Measurements from ENCODE around the gene WDR27.
"Not testable (repeated sequence)": the region's sequence is repeated elsewhere in the genome, so short reads cannot be mapped to it uniquely, and the experiment has no call there.

Gene WDR27

DNA sequence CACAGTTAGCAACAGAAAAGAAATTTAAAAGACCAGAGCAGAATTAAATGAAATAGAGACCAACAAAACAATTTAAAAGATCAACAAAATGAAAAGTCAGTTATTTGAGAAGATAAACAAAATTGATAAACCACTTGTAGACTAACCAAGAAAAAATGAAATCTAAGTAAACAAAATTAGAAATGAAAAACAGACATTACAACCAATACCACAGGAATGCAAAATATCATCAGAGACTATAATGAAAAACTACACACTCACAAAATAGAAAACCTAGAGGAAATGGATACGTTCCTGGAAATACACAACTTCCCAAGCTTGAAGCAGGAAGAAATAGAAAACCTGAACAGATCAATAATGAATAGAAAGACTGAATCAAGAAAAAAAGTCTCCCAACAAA lies 97.8 kb downstream of the WDR27 start:
- Histone ChIP-seq H3K4me1 (ENCODE audit: control insufficient read depth, insufficient read depth, low read length, poor library complexity, severe bottlenecking) (no peaks in the 10 kb centered on the region), H3K4me3 (ENCODE audit: extremely low read depth, insufficient read depth, low read length, poor library complexity, severe bottlenecking) (no peak overlapping the region), H3K27ac (ENCODE audit: low read depth, low read length, severe bottlenecking) (no peak overlapping the region), H3K9me3 (ENCODE audit: control insufficient read depth, low read length) (no peaks in the 10 kb centered on the region), H3K36me3 (ENCODE audit: control insufficient read depth, insufficient read depth, low read length) (peaks cover 4% of the 10 kb centered on the region)
- WGBS, 2 experiments (ENCODE audit: insufficient coverage in 2 of 2) = no CpG with 5 or more reads among the region's 1 CpG

DNA sequence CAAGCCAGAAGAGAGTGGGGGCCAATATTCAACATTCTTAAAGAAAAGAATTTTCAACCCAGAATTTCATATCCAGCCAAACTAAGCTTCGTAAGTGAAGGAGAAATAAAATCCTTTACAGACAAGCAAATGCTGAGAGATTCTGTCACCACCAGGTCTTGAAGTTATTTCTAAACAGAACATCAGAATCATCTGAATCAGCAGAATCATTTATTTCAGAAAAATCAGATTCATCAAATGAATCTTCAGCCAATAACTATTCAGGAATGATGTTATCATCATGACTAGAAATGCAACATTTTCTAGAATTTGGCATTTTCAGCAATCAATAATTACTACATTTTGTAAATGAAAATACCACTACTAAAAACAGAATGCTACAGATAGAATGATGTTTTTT lies 100.7 kb downstream of the WDR27 start:
- not testable (repeated sequence) for H3K4me1 ChIP-seq (ENCODE audit: control insufficient read depth, insufficient read depth, low read length, poor library complexity, severe bottlenecking); H3K9me3 ChIP-seq (ENCODE audit: control insufficient read depth, low read length); H3K27ac ChIP-seq (ENCODE audit: low read depth, low read length, severe bottlenecking); H3K4me3 ChIP-seq (ENCODE audit: extremely low read depth, insufficient read depth, low read length, poor library complexity, severe bottlenecking)
- no CpG with 5 or more reads among the region's 1 CpG for WGBS, 2 experiments (ENCODE audit: insufficient coverage in 2 of 2)
- peaks cover 15% of the 10 kb centered on the region for H3K36me3 ChIP-seq (ENCODE audit: control insufficient read depth, insufficient read depth, low read length)

- Histone ChIP-seq H3K4me3 (ENCODE audit: extremely low read depth, insufficient read depth, low read length, poor library complexity, severe bottlenecking) (no peak overlapping the region), H3K9me3 (ENCODE audit: control insufficient read depth, low read length) (no peaks in the 10 kb centered on the region), H3K4me1 (ENCODE audit: control insufficient read depth, insufficient read depth, low read length, poor library complexity, severe bottlenecking) (no peaks in the 10 kb centered on the region), H3K36me3 (ENCODE audit: control insufficient read depth, insufficient read depth, low read length) (peaks cover under 1% of the 10 kb centered on the region), H3K27ac (ENCODE audit: low read depth, low read length, severe bottlenecking) (no peak overlapping the region)
- 100% methylated on average over 1 of the region's 1 CpG for WGBS, 2 experiments (ENCODE audit: insufficient coverage in 2 of 2)
These were observed 109.3 kb downstream of the WDR27 start for GRCh38 chr6:169592558-169592957.

- H3K27ac ChIP-seq (ENCODE audit: low read depth, low read length, severe bottlenecking) = no peak overlapping the region
- H3K9me3 ChIP-seq (ENCODE audit: control insufficient read depth, low read length) = no peaks in the 10 kb centered on the region
- no peak overlapping the region for H3K4me3 ChIP-seq (ENCODE audit: extremely low read depth, insufficient read depth, low read length, poor library complexity, severe bottlenecking)
- no peaks in the 10 kb centered on the region for H3K4me1 ChIP-seq (ENCODE audit: control insufficient read depth, insufficient read depth, low read length, poor library complexity, severe bottlenecking)
- no peaks in the 10 kb centered on the region for H3K36me3 ChIP-seq (ENCODE audit: control insufficient read depth, insufficient read depth, low read length)
- 64 to 75% methylated on average over 4 of the region's 4 CpGs for WGBS, 2 experiments (ENCODE audit: insufficient coverage in 2 of 2)
These were observed 110.2 kb downstream of the WDR27 start for GRCh38 chr6:169591616-169592015.

DNA sequence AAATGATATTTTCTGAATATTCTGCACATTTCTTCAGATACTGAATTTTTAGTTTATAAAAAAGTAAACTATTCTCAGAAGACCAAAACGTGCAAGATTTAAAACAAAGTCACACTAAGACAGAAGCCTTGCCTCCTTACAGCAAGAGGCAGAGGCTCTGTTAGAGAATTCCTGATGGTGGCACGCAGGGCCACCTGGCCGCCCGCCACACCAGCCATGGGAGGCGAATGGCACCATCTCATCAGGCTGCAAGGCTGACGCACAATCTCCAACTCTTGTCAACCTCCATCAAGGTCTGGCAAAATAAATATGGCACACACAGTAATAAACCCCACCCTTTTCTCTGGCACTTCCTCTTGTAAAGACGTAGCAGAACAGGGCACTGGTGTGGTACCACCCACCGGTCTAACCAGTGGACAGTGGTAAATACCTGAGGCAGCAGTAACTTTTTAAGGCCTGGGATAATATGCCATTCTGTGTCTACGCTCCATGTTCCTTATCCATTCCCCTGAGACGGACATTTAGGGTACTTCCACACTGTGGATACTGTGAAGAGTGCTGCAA lies 111.4 kb downstream of the WDR27 start:
- no peaks in the 10 kb centered on the region for H3K9me3 ChIP-seq (ENCODE audit: control insufficient read depth, low read length)
- H3K36me3 ChIP-seq (ENCODE audit: control insufficient read depth, insufficient read depth, low read length) = no peaks in the 10 kb centered on the region
- no peak overlapping the region for H3K4me3 ChIP-seq (ENCODE audit: extremely low read depth, insufficient read depth, low read length, poor library complexity, severe bottlenecking)
- H3K4me1 ChIP-seq (ENCODE audit: control insufficient read depth, insufficient read depth, low read length, poor library complexity, severe bottlenecking) = no peaks in the 10 kb centered on the region
- 92 to 93% methylated on average over 9 to 10 of the region's 10 CpGs for WGBS, 2 experiments (ENCODE audit: insufficient coverage in 2 of 2)
- no peak overlapping the region for H3K27ac ChIP-seq (ENCODE audit: low read depth, low read length, severe bottlenecking)

DNA sequence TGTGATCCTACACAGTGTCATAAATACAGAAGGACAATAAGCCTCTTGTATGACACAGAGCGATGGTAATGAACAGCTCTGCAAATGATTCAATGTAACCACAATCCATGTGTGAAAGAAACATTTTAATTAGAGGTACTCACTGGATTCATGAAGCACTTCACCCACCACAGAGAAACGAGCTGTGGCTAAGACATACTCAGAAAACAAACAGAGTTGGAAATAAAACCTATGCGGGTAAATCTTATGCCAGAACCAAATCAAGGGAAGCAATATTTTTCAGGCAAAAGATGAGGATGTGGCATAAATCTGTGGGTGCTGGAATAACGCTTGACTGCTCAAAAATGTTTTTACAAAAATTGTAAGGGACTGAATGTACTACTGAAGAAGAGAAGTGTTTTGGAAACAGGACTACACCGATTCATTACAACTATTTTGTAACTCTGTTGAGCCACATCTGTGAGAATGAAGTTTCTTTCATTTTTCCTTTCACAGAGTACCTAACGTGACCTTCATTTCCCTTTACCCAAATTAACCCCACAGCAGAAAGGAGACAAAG lies 112.1 kb downstream of the WDR27 start:
- Histone ChIP-seq H3K9me3 (ENCODE audit: control insufficient read depth, low read length) (no peaks in the 10 kb centered on the region), H3K27ac (ENCODE audit: low read depth, low read length, severe bottlenecking) (no peak overlapping the region), H3K4me3 (ENCODE audit: extremely low read depth, insufficient read depth, low read length, poor library complexity, severe bottlenecking) (no peak overlapping the region), H3K36me3 (ENCODE audit: control insufficient read depth, insufficient read depth, low read length) (no peaks in the 10 kb centered on the region), H3K4me1 (ENCODE audit: control insufficient read depth, insufficient read depth, low read length, poor library complexity, severe bottlenecking) (no peaks in the 10 kb centered on the region)
- WGBS, 2 experiments (ENCODE audit: insufficient coverage in 2 of 2) = 95 to 100% methylated on average over 2 to 4 of the region's 6 CpGs

DNA sequence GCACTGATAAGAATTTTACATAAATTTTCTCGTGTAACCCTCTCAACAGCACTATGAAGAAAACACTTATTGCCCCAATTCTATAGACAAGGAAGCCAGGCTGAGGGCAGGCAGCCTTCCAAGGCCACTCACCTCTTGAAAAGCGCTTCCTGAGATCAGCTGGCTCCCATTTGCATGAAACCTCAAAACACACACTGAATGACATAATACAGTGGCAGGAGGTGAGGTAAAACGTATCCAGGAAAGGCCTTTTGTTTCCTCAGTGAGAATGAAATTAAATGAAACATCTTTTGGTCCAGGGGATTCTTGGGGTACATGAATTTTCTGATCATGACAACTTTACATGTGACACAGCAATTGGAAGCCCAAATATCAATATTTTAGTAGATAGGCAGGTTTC lies 112.5 kb downstream of the WDR27 start:
- H3K4me1 ChIP-seq (ENCODE audit: control insufficient read depth, insufficient read depth, low read length, poor library complexity, severe bottlenecking) = no peaks in the 10 kb centered on the region

DNA sequence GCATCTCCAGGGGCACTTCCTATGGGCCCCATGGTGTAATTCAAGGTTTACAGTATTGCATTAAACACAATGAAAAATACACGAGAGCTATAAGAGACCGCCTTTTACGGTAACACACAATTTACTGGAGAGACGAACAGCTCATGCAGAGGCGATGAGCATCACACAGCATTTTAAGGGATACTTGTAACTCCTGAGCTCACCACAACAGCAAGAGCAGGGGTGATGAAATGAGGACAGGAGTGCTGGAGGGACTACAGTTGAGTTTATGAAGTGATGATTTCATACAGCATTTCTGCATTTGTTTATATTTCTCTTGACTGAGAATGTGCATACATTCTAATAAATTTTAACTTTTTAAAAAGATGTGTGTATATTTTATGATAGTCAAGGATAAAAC lies 113.9 kb downstream of the WDR27 start:
- H3K4me3 ChIP-seq (ENCODE audit: extremely low read depth, insufficient read depth, low read length, poor library complexity, severe bottlenecking) = no peak overlapping the region
- 91% methylated on average over 5 of the region's 5 CpGs for WGBS, 2 experiments (ENCODE audit: insufficient coverage in 2 of 2)
- no peaks in the 10 kb centered on the region for H3K4me1 ChIP-seq (ENCODE audit: control insufficient read depth, insufficient read depth, low read length, poor library complexity, severe bottlenecking)
- no peaks in the 10 kb centered on the region for H3K9me3 ChIP-seq (ENCODE audit: control insufficient read depth, low read length)
- H3K36me3 ChIP-seq (ENCODE audit: control insufficient read depth, insufficient read depth, low read length) = no peaks in the 10 kb centered on the region
- no peak overlapping the region for H3K27ac ChIP-seq (ENCODE audit: low read depth, low read length, severe bottlenecking)

More for the DNA sequence above, 112.5 kb downstream of the WDR27 start:
- no peaks in the 10 kb centered on the region for H3K36me3 ChIP-seq (ENCODE audit: control insufficient read depth, insufficient read depth, low read length)
- H3K27ac ChIP-seq (ENCODE audit: low read depth, low read length, severe bottlenecking) = no peak overlapping the region
- H3K4me3 ChIP-seq (ENCODE audit: extremely low read depth, insufficient read depth, low read length, poor library complexity, severe bottlenecking) = no peak overlapping the region
- 73 to 100% methylated on average over 1 of the region's 3 CpGs for WGBS, 2 experiments (ENCODE audit: insufficient coverage in 2 of 2)
- no peaks in the 10 kb centered on the region for H3K9me3 ChIP-seq (ENCODE audit: control insufficient read depth, low read length)

- Histone ChIP-seq H3K36me3 (ENCODE audit: control insufficient read depth, insufficient read depth, low read length) (peaks cover 4% of the 10 kb centered on the region), H3K4me1 (ENCODE audit: control insufficient read depth, insufficient read depth, low read length, poor library complexity, severe bottlenecking) (no peaks in the 10 kb centered on the region), H3K9me3 (ENCODE audit: control insufficient read depth, low read length) (no peaks in the 10 kb centered on the region), H3K27ac (ENCODE audit: low read depth, low read length, severe bottlenecking) (no peak overlapping the region), H3K4me3 (ENCODE audit: extremely low read depth, insufficient read depth, low read length, poor library complexity, severe bottlenecking) (no peak overlapping the region)
- 70 to 71% methylated on average over 4 of the region's 6 CpGs for WGBS, 2 experiments (ENCODE audit: insufficient coverage in 2 of 2)
These were observed 117.8 kb downstream of the WDR27 start for GRCh38 chr6:169583886-169584541.

DNA sequence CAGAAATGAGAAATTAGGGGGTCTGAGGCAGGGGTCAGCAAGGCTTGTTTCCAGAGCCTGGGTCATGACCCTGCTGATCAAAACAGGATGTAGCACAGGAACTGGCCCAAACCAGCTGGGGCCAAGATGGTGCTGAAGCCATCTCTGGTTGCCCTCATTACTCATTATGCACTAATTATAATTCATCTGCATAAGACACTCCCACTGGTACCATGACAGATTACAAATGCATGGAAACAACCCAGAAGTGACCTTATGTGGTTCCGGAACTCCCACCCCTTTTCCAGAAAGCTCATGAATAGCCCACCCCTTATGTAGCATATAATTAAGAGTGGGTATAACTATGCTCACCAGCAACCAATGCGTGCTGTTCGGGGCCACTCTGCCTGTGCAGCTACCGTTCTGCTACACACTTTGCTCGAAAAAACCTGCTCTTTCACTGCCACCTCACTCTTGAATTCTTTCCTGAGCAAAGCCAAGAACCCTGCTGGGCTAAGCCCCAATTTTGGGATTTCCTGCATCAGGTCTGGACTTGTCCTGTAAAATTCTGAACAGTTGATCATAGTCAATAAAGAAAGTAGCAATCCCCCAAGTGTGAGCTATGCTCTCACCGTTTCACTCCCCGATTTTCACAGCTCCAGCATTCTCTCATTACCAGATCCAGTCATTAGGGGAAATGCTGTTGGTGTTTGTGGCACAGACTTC lies 122.3 kb downstream of the WDR27 start:
- no peaks in the 10 kb centered on the region for H3K9me3 ChIP-seq (ENCODE audit: control insufficient read depth, low read length)
- H3K27ac ChIP-seq (ENCODE audit: low read depth, low read length, severe bottlenecking) = no peak overlapping the region
- H3K4me1 ChIP-seq (ENCODE audit: control insufficient read depth, insufficient read depth, low read length, poor library complexity, severe bottlenecking) = no peaks in the 10 kb centered on the region
- peaks cover 10% of the 10 kb centered on the region for H3K36me3 ChIP-seq (ENCODE audit: control insufficient read depth, insufficient read depth, low read length)
- 85 to 91% methylated on average over 5 to 6 of the region's 7 CpGs for WGBS, 2 experiments (ENCODE audit: insufficient coverage in 2 of 2)
- H3K4me3 ChIP-seq (ENCODE audit: extremely low read depth, insufficient read depth, low read length, poor library complexity, severe bottlenecking) = no peak overlapping the region

DNA sequence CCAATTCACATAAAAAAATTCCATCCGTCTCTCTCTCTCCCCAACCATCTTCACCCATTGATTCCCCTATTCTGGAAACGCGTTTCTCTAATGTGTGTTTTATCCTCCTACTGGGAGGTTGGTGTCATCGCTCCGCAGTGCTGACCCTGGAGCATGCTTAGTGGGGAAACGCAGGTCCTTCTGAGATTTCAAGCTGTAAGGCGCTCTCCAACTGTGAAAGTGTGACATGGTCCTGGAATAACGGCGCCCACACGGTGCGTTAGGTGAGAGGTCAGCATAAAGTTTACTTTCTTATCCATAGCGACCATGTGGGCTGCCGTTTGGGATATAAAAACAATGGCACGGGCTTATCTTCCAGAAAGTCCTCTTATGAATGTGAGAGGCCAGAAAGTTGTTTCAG lies 123.9 kb downstream of the WDR27 start:
- no peaks in the 10 kb centered on the region for H3K9me3 ChIP-seq (ENCODE audit: control insufficient read depth, low read length)
- H3K4me3 ChIP-seq (ENCODE audit: extremely low read depth, insufficient read depth, low read length, poor library complexity, severe bottlenecking) = no peak overlapping the region
- no peaks in the 10 kb centered on the region for H3K4me1 ChIP-seq (ENCODE audit: control insufficient read depth, insufficient read depth, low read length, poor library complexity, severe bottlenecking)
- H3K36me3 ChIP-seq (ENCODE audit: control insufficient read depth, insufficient read depth, low read length) = peaks cover 10% of the 10 kb centered on the region
- 92 to 96% methylated on average over 13 to 14 of the region's 14 CpGs for WGBS, 2 experiments (ENCODE audit: insufficient coverage in 2 of 2)
- H3K27ac ChIP-seq (ENCODE audit: low read depth, low read length, severe bottlenecking) = no peak overlapping the region
